GM06990 (cell line): Measurements from ENCODE around the gene KLF13.
A peak's percentile ranks its signal among the peaks of the same experiment; 100 is the strongest.

Source experiments
- DNase-seq: peaks from one replicate; pipeline ENCODE4 v3.0.0-alpha.2; 2011; ENCODE audit not compliant: insufficient read length; ENCODE audit errors: extremely low read depth
- H3K27me3 ChIP-seq: replicated peaks from 2 replicates; pipeline ENCODE4 v1.6.0; 2011; ENCODE audit warnings: low read length; ENCODE audit not compliant: control insufficient read depth, insufficient read depth
- H3K36me3 ChIP-seq: 2 replicates; pipeline ENCODE4 v1.5.1; 2011; ENCODE audit warnings: low read length; ENCODE audit not compliant: control insufficient read depth, insufficient read depth
- H3K4me3 ChIP-seq: replicated peaks from 2 replicates; pipeline ENCODE4 v1.5.1; 2011; ENCODE audit warnings: low read depth, mild to moderate bottlenecking, control low read depth, low read length
- CTCF ChIP-seq: IDR thresholded peaks from 2 replicates; pipeline ENCODE4 v1.5.1; 2011; ENCODE audit warnings: low read length, control low read depth, mild to moderate bottlenecking, inconsistent platforms; ENCODE audit not compliant: insufficient read depth, poor library complexity, severe bottlenecking

Gene KLF13

GRCh38 chr15:31365032-31365654 is 38.5 kb downstream of the KLF13 start:
- DNase-seq: no peak
- no peak overlapping the region for H3K4me3 ChIP-seq
- no peaks in the 10 kb centered on the region for H3K27me3 ChIP-seq
- TF ChIP-seq CTCF: no peak
- peaks cover 2% of the 10 kb centered on the region; the same call in 1 of the 2 replicates for H3K36me3 ChIP-seq

GRCh38 chr15:31365655-31366127 is 39.1 kb downstream of the KLF13 start:
- H3K36me3 ChIP-seq: peaks cover 1% of the 10 kb centered on the region; the same call in 1 of the 2 replicates
- peak; percentile 85 for DNase-seq
- peak; percentile 63 for TF ChIP-seq CTCF
- H3K4me3 ChIP-seq: no peak overlapping the region
- H3K27me3 ChIP-seq: no peaks in the 10 kb centered on the region

GRCh38 chr15:31366169-31366734 is 39.6 kb downstream of the KLF13 start:
- H3K4me3 ChIP-seq: no peak overlapping the region
- DNase-seq: no peak
- no peak for TF ChIP-seq CTCF
- peaks cover 1% of the 10 kb centered on the region; the same call in 1 of the 2 replicates for H3K36me3 ChIP-seq
- H3K27me3 ChIP-seq: no peaks in the 10 kb centered on the region

- Histone ChIP-seq H3K27me3 (no peaks in the 10 kb centered on the region), H3K4me3 (no peak overlapping the region), H3K36me3 (peaks cover 4% of the 10 kb centered on the region; the same call in 1 of the 2 replicates)
- DNase-seq: no peak
- no peak for TF ChIP-seq CTCF
Measured at GRCh38 chr15:31367021-31367729, 40.5 kb downstream of the KLF13 start.

GRCh38 chr15:31367730-31368344 is 41.2 kb downstream of the KLF13 start:
- Histone ChIP-seq H3K27me3 (no peaks in the 10 kb centered on the region), H3K36me3 (peaks cover 8% of the 10 kb centered on the region), H3K4me3 (no peak overlapping the region)
- no peak for TF ChIP-seq CTCF
- no peak for DNase-seq
